Naive thymus-derived CD4-positive, alpha-beta T cell (primary cell): ENCODE data around the gene OSBPL8. TPM values are rescaled to one million over a fixed set of nuclear protein-coding genes. Genes with fewer than 3 reads are reported as not detected.
"Not testable (repeated sequence)": the region's sequence is repeated elsewhere in the genome, so short reads cannot be mapped to it uniquely, and the experiment has no call there.

ENCODE experiments used
- ATAC-seq: fragments of 150-1000 bp; cut with Tn5 transposase; 2 replicates; pipeline ENCODE4 v1.10.0; 2021; ENCODE audit warnings: mild to moderate bottlenecking, moderate library complexity
- CTCF ChIA-PET: fragments of 350-600 bp; sonication (Branson Sonifier 250); formaldehyde crosslinking; loops from one replicate; lab custom pipeline; 2021; ENCODE audit warnings: antibody characterized with exemption; lab: Charles Lee
- POLR2A ChIA-PET: fragments of 350-600 bp; sonication (Branson Sonifier 250); formaldehyde crosslinking; loops from one replicate; lab custom pipeline; 2021; ENCODE audit warnings: antibody characterized with exemption, inconsistent platforms; lab: Charles Lee
- DNase-seq, 9 donors: peaks; one replicate each; pipeline versions ENCODE4 v3.0.0 to v3.0.0-alpha.2; 2020 to 2022; ENCODE audit warnings: mixed read lengths in 1 of 9
- H3K27ac ChIP-seq: one replicate; pipeline ENCODE4 v1.7.0; 2013; ENCODE audit warnings: mild to moderate bottlenecking, low read depth, low read length, moderate library complexity
- H3K27me3 ChIP-seq, 2 donors: one replicate each; pipeline ENCODE4 v1.7.0; 2013; ENCODE audit warnings: low read length in 2 of 2, mild to moderate bottlenecking in 2 of 2, moderate library complexity in 2 of 2; ENCODE audit not compliant: control insufficient read depth in 2 of 2, insufficient read depth in 2 of 2
- H3K36me3 ChIP-seq, 3 experiments: 1 replicate in 2 of 3; 2 replicates in 1 of 3; pipeline ENCODE4 v1.7.0; 2013; ENCODE audit warnings: low read length in 3 of 3, mild to moderate bottlenecking in 3 of 3, moderate library complexity in 1 of 3; ENCODE audit not compliant: insufficient read depth in 3 of 3, control insufficient read depth in 2 of 3
- H3K4me1 ChIP-seq, 2 donors: one replicate each; pipeline ENCODE4 v1.7.0; 2013; ENCODE audit warnings: low read length in 2 of 2, mild to moderate bottlenecking in 2 of 2, moderate library complexity in 1 of 2; ENCODE audit not compliant: control insufficient read depth in 2 of 2, insufficient read depth in 2 of 2
- H3K4me3 ChIP-seq: 2 replicates; pipeline ENCODE4 v1.7.0; 2013; ENCODE audit warnings: mild to moderate bottlenecking, low read length
- H3K9me3 ChIP-seq, 3 experiments: 1 replicate in 2 of 3; 2 replicates in 1 of 3; pipeline ENCODE4 v1.7.0; 2013; ENCODE audit warnings: low read length in 3 of 3; ENCODE audit not compliant: control insufficient read depth in 2 of 3
- H3K27ac Mint-ChIP-seq, 9 donors: one replicate each; pipeline ENCODE4 v1.8.0; 2020 to 2022; ENCODE audit warnings: mixed read lengths in 9 of 9, mild to moderate bottlenecking in 8 of 9, moderate library complexity in 5 of 9, inconsistent platforms in 2 of 9
- H3K27me3 Mint-ChIP-seq, 5 donors: one replicate each; pipeline ENCODE4 v1.8.0; 2021 to 2022; ENCODE audit warnings: mixed read lengths in 5 of 5, mild to moderate bottlenecking in 1 of 5
- H3K36me3 Mint-ChIP-seq, 5 donors: one replicate each; pipeline ENCODE4 v1.8.0; 2020 to 2022; ENCODE audit warnings: mixed read lengths in 5 of 5, mild to moderate bottlenecking in 3 of 5, inconsistent platforms in 1 of 5
- H3K4me1 Mint-ChIP-seq, 7 donors: one replicate each; pipeline ENCODE4 v1.8.0; 2020 to 2022; ENCODE audit warnings: mixed read lengths in 7 of 7, mild to moderate bottlenecking in 3 of 7, inconsistent platforms in 1 of 7
- H3K4me3 Mint-ChIP-seq, 10 donors: one replicate each; pipeline ENCODE4 v1.8.0; 2020 to 2022; ENCODE audit warnings: mild to moderate bottlenecking in 10 of 10, mixed read lengths in 10 of 10, moderate library complexity in 6 of 10, inconsistent platforms in 2 of 10
- H3K9me3 Mint-ChIP-seq, 11 donors: one replicate each; pipeline ENCODE4 v1.8.0; 2020 to 2022; ENCODE audit warnings: mixed read lengths in 11 of 11, mild to moderate bottlenecking in 4 of 11, inconsistent platforms in 1 of 11, moderate library complexity in 1 of 11
- intact Hi-C, 2 donors: fragments of 100-400 bp; cut with micrococcal nuclease; formaldehyde crosslinking; loops; one replicate each; pipeline ENCODE4 v1.15.1; 2023
- polyA plus RNA-seq, 2 donors: library from polyadenylated mRNA; unstranded; fragments of 300-500 nt; fragmentation: Illumina TruSeq; gene quantifications; one replicate each; pipeline ENCODE4 v1.2.3, GENCODE V29; 2021
- total RNA-seq, 6 experiments: library from RNA in 5 of 6; stranded (reverse) in 5 of 6; gene quantifications; 1 replicate in 5 of 6; 2 replicates in 1 of 6; pipeline ENCODE4 v1.2.3 and lab custom pipeline; 2021 to 2026

The OSBPL8 gene
- total and polyA plus RNA-seq, 7 experiments from 2014 or later, result 113 to 157 (median 122) TPM

DNA sequence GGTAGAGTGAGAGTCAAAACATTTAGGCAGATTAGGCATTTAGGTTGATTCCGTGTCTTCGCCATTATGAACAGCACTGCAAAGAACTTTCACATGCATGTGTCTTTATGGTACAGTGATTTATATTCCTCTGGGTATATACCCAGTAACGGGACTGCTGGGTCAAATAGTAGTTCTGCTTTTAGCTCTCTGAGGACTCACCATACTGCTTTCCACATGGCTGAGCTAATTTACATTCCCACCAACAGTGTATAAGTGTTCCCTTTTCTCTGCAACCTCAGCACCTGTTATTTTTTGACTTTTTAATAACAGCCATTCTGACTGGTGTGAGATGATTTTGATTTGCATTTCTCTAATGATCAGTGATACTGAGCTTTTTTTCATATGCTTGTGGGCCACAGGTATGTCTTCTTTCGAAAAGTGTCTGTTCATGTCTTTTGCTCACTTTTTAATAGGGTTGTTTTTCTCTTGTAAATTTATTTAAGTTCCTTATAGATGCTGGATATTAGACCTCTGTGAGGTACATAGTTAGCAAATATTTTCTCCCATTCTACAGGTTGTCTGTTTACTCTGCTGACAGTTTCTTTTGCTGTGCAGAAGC lies 48.4 kb downstream of the OSBPL8 start:
- H3K27me3 ChIP-seq, H3K4me1 ChIP-seq, intact Hi-C loops, H3K9me3 ChIP-seq, H3K36me3 ChIP-seq, H3K4me3 ChIP-seq, POLR2A ChIA-PET, DNase-seq, H3K27ac ChIP-seq, H3K27me3 Mint-ChIP-seq, CTCF ChIA-PET: not testable (repeated sequence)
- peak; percentile 62 for ATAC-seq
- peaks cover 10 to 48% (median 43%) of the 10 kb centered on the region in 5 donors for H3K36me3 Mint-ChIP-seq
- H3K9me3 Mint-ChIP-seq, result peaks cover 0 to 29% (median 10%) of the 10 kb centered on the region in 11 donors
- peak overlapping the region in 1 of 9 donors; percentile 6 for H3K27ac Mint-ChIP-seq
- peaks cover 4 to 53% (median 37%) of the 10 kb centered on the region in 7 donors for H3K4me1 Mint-ChIP-seq
- peak overlapping the region in 1 of 10 donors; percentile 3 for H3K4me3 Mint-ChIP-seq

DNA sequence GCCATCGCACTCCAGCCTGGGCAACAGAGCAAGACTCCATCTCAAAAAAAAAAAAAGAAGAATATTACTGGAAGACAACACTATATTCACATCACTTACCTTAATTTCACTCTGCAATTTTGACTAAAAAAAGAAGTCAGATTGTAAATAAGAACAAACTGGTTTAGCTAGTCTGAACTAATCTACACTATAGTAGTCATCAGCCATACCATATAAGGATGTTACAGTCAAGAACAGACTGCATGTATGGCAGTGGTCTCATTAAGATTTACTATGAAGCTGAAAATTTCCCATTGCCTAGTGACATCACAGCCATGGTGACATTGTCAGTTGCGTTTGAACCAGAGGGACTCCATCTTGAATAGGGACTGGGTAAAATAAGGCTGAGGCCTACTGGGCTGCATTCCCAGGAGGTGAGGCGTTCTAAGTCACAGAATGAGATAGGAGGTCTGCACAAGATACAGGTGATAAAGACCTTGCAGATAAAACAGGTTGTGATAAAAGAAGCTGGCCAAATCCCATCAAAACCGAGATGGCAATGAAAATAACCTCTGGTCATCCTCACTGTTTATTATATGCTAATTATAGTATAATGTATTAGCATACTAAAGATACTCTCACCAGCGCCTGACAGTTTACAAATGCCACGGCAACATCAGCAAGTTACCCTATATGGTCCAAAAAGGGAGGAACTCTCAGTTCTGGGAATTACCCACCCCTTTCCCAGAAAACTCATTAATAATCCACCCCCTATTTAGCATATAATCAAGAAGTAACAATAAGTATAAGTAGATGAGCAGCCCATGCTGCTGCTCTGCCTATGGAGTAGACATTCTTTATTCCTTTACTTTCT lies 51.2 kb downstream of the OSBPL8 start:
- intact Hi-C loops, result loop anchor here in 1 of 2 donors (5.0 kb wide), 1 partner anchor 34 kb away; no protein-coding TSS in a partner anchor
- Mint-ChIP-seq H3K4me3 (peak overlapping the region in 1 of 10 donors; percentile 51), H3K36me3 (peaks cover 9 to 53% (median 33%) of the 10 kb centered on the region in 5 donors), H3K4me1 (peaks cover 5 to 58% (median 48%) of the 10 kb centered on the region in 7 donors), H3K9me3 (peaks cover 0 to 26% (median 10%) of the 10 kb centered on the region in 11 donors), H3K27ac (peak overlapping the region in 3 of 9 donors; percentile 26 to 36 (median 34)), H3K27me3 (no peaks in the 10 kb centered on the region)
- Histone ChIP-seq H3K4me3 (no peak overlapping the region), H3K36me3 (peaks cover 0 to under 1% (median 0%) of the 10 kb centered on the region in 3 experiments), H3K27me3 (no peaks in the 10 kb centered on the region), H3K27ac (no peak overlapping the region), H3K4me1 (no peaks in the 10 kb centered on the region), H3K9me3 (peaks cover 0 to 4% (median 0%) of the 10 kb centered on the region in 3 experiments)
- no peak for DNase-seq
- ATAC-seq, result peak; percentile 21
- POLR2A ChIA-PET, result no interaction called here
- CTCF ChIA-PET, result no interaction called here

- no peaks in the 10 kb centered on the region for H3K27me3 Mint-ChIP-seq
- peaks cover 0 to 11% (median 2%) of the 10 kb centered on the region in 11 donors for H3K9me3 Mint-ChIP-seq
- H3K36me3 Mint-ChIP-seq, result peaks cover 9 to 51% (median 30%) of the 10 kb centered on the region in 5 donors
- ChIA-PET POLR2A (no interaction called here), CTCF (no interaction called here)
- H3K27ac Mint-ChIP-seq, result peak overlapping the region in 2 of 9 donors; percentile 34 to 68
- DNase-seq, result no peak
- no peaks in the 10 kb centered on the region for H3K9me3 ChIP-seq
- intact Hi-C loops, result loop anchor here in 1 of 2 donors (5.0 kb wide), 1 partner anchor 36 kb away; no protein-coding TSS in a partner anchor
- ATAC-seq, result no peak
- H3K4me1 Mint-ChIP-seq, result peaks cover 5 to 64% (median 60%) of the 10 kb centered on the region in 7 donors
- no peaks in the 10 kb centered on the region for H3K27me3 ChIP-seq
- H3K4me3 Mint-ChIP-seq, result no peak overlapping the region
- H3K36me3 ChIP-seq, result peaks cover 0 to 8% (median 0%) of the 10 kb centered on the region in 3 experiments
- H3K4me3 ChIP-seq, result no peak overlapping the region
- no peak overlapping the region for H3K27ac ChIP-seq
- H3K4me1 ChIP-seq, result peaks cover 0 to 4% of the 10 kb centered on the region in 2 donors
Measured at GRCh38 chr12:76506149-76506548, 53.4 kb downstream of the OSBPL8 start.

DNA sequence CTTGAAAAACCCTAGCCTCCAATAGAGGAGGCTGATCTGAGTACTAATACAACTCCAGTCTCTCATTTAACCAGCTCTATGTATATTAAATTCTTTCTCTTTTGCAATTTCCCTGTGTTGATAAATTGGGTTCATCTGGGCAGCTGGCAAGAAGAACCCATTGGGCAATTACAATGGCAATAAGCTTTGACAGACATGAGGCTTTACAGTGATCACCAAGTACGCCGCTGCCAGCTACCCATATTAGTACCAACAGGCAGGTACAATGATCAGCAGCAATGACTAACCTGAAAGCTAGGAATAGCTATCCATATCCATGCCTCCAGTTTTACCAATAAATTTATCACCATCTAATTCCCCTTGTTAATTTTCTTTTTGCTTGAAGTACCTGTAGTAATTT lies 54.5 kb downstream of the OSBPL8 start:
- CTCF ChIA-PET, result no interaction called here
- no peak overlapping the region for H3K4me3 ChIP-seq
- H3K27me3 ChIP-seq, result no peaks in the 10 kb centered on the region
- H3K4me1 ChIP-seq, result peaks cover 0 to 4% of the 10 kb centered on the region in 2 donors
- H3K27ac ChIP-seq, result no peak overlapping the region
- H3K27ac Mint-ChIP-seq, result peak overlapping the region in 2 of 9 donors; percentile 18 to 40
- H3K9me3 ChIP-seq, result no peaks in the 10 kb centered on the region
- no peaks in the 10 kb centered on the region for H3K27me3 Mint-ChIP-seq
- POLR2A ChIA-PET, result no interaction called here
- no peak for ATAC-seq
- H3K36me3 ChIP-seq, result peaks cover 0 to 9% (median 0%) of the 10 kb centered on the region in 3 experiments
- no peak for DNase-seq
- H3K9me3 Mint-ChIP-seq, result peaks cover 0 to 11% (median 2%) of the 10 kb centered on the region in 11 donors
- intact Hi-C loops, result loop anchor here in 1 of 2 donors (5.0 kb wide), 1 partner anchor 37 kb away; no protein-coding TSS in a partner anchor
- peak overlapping the region in 1 of 10 donors; percentile 15 for H3K4me3 Mint-ChIP-seq
- peaks cover 5 to 64% (median 56%) of the 10 kb centered on the region in 7 donors for H3K4me1 Mint-ChIP-seq
- H3K36me3 Mint-ChIP-seq, result peaks cover 9 to 49% (median 30%) of the 10 kb centered on the region in 5 donors

DNA sequence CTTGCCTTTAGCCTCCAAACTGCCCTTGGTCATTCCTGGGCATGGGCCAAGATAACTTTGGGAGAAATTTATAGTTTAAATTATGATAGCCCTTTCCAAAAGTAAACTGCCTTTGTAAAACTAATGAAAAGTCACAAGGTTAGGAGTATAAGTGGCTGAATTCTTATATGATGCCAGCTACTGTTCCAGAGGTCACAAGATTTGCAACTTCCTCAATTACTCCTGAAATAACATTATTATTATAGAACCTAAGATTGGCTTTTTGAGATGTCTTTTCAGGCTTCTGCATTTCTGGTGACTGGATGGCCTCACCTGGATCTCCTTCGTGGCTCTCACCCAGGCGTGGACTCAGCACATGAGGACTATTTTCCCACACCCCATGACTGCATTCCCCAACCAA lies 55.0 kb downstream of the OSBPL8 start:
- no peak for ATAC-seq
- H3K9me3 Mint-ChIP-seq, result peaks cover 0 to 11% (median 2%) of the 10 kb centered on the region in 11 donors
- intact Hi-C loops, result loop anchor here in 1 of 2 donors (5.0 kb wide), 1 partner anchor 38 kb away; no protein-coding TSS in a partner anchor
- peak overlapping the region in 2 of 9 donors; percentile 18 to 40 for H3K27ac Mint-ChIP-seq
- H3K4me3 Mint-ChIP-seq, result no peak overlapping the region
- POLR2A ChIA-PET, result no interaction called here
- H3K36me3 Mint-ChIP-seq, result peaks cover 9 to 50% (median 29%) of the 10 kb centered on the region in 5 donors
- Histone ChIP-seq H3K4me3 (no peak overlapping the region), H3K9me3 (no peaks in the 10 kb centered on the region), H3K36me3 (peaks cover 0 to 9% (median 0%) of the 10 kb centered on the region in 3 experiments), H3K27me3 (no peaks in the 10 kb centered on the region), H3K4me1 (peaks cover 0 to 4% of the 10 kb centered on the region in 2 donors), H3K27ac (no peak overlapping the region)
- H3K27me3 Mint-ChIP-seq, result no peaks in the 10 kb centered on the region
- CTCF ChIA-PET, result no interaction called here
- DNase-seq, result no peak
- peaks cover 5 to 64% (median 56%) of the 10 kb centered on the region in 7 donors for H3K4me1 Mint-ChIP-seq

DNA sequence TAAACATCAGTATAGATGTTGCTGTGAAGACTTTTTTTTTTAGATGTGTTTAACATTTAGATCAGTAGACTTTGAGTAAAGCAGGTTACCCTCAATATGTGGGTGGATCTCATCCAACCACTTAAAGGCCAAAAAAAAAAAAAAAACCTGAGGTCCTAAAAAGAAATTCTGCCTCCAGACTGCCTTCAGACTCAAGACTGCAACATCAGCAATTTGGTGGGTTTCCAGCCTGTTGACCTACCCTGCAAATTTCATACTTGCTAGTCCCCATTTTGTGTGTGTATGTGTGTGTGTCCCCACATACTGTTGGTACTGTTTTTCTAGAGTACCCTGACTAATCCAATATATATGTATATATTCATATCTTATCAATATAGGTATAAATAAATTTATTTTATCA lies 55.6 kb downstream of the OSBPL8 start:
- intact Hi-C loops, result no loop called here
- no peak for DNase-seq
- no peak overlapping the region for H3K27ac ChIP-seq
- ATAC-seq, result no peak
- H3K9me3 ChIP-seq, result no peaks in the 10 kb centered on the region
- H3K4me3 ChIP-seq, result no peak overlapping the region
- peak overlapping the region in 1 of 9 donors; percentile 9 for H3K27ac Mint-ChIP-seq
- peaks cover 0 to 9% (median 0%) of the 10 kb centered on the region in 3 experiments for H3K36me3 ChIP-seq
- peak overlapping the region in 1 of 10 donors; percentile 42 for H3K4me3 Mint-ChIP-seq
- peaks cover 0 to 4% of the 10 kb centered on the region in 2 donors for H3K4me1 ChIP-seq
- peaks cover 9 to 48% (median 28%) of the 10 kb centered on the region in 5 donors for H3K36me3 Mint-ChIP-seq
- POLR2A ChIA-PET, result no interaction called here
- H3K27me3 Mint-ChIP-seq, result no peaks in the 10 kb centered on the region
- CTCF ChIA-PET, result no interaction called here
- H3K27me3 ChIP-seq, result no peaks in the 10 kb centered on the region
- H3K9me3 Mint-ChIP-seq, result peaks cover 0 to 11% (median 2%) of the 10 kb centered on the region in 11 donors
- peaks cover 5 to 61% (median 53%) of the 10 kb centered on the region in 7 donors for H3K4me1 Mint-ChIP-seq
